Stimulated activated naive CD8-positive, alpha-beta T cell treated with anti-CD3 and anti-CD28 coated beads, Interleukin-15, Interleukin-2, amounts not matched to agents 100 ng/mL and 50 ng/mL, for 24 hours (primary cell): ENCODE results near the gene SCGB2B2.
"Not testable (repeated sequence)": the region's sequence is repeated elsewhere in the genome, so short reads cannot be mapped to it uniquely, and the experiment has no call there.

Experiments used
- H3K27ac Mint-ChIP-seq: one replicate; pipeline ENCODE4 v1.8.0; 2021; ENCODE audit warnings: mild to moderate bottlenecking, mixed read lengths
- H3K27me3 Mint-ChIP-seq: one replicate; pipeline ENCODE4 v1.8.0; 2021; ENCODE audit warnings: mixed read lengths
- H3K36me3 Mint-ChIP-seq: one replicate; pipeline ENCODE4 v1.8.0; 2021; ENCODE audit warnings: low read depth, mixed read lengths
- H3K4me1 Mint-ChIP-seq: one replicate; pipeline ENCODE4 v1.8.0; 2021; ENCODE audit warnings: low read depth, mixed read lengths
- H3K4me3 Mint-ChIP-seq: one replicate; pipeline ENCODE4 v1.8.0; 2021; ENCODE audit warnings: mild to moderate bottlenecking, mixed read lengths
- H3K9me3 Mint-ChIP-seq: one replicate; pipeline ENCODE4 v1.8.0; 2021; ENCODE audit warnings: mixed read lengths

SCGB2B2 gene

DNA sequence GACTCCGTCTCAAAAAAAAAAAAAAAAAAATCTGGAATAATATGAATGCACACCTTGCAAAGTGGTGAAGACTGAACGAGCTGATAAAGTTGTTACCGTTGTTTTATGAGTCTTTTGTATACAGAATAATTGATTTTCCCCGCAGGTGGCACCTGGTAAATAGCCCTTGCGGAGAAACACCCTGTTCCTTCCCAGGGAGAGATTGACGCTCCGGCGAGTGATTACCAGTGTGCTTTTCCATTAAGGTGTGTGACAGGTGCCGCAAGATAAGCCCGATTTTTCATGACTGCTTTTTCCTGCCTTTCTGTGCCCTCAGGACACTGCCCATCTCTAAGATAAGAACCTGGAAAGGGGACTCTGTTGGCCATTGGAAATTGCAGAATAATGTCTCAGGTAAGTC is 1.5 kb upstream of the SCGB2B2 start:
- peaks cover 57% of the 10 kb centered on the region for H3K36me3 Mint-ChIP-seq
- peaks cover 44% of the 10 kb centered on the region for H3K4me1 Mint-ChIP-seq
- H3K27ac Mint-ChIP-seq: peak overlapping the region; percentile 99
- peaks cover 38% of the 10 kb centered on the region for H3K9me3 Mint-ChIP-seq
- peaks cover 12% of the 10 kb centered on the region for H3K27me3 Mint-ChIP-seq
- H3K4me3 Mint-ChIP-seq: peak overlapping the region; percentile 93

DNA sequence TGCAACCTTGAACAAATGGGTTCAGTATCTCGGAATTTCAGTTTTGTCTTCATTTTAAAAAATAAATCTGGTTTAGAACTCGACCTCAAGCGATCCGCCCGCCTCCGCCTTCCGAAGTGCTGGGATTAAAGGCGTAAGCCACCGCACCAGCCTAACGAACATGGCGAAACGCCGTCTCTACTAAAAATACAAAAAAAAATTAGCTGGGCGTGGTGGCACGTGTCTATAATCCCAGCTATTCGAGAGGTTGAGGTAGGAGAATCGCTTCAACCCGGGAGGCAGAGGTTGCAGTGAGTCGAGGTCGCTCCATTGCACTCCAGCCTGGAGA is 1.1 kb upstream of the SCGB2B2 start:
- Mint-ChIP-seq H3K27ac (peak overlapping the region; percentile 99), H3K4me1 (peaks cover 44% of the 10 kb centered on the region), H3K9me3 (peaks cover 36% of the 10 kb centered on the region)

DNA sequence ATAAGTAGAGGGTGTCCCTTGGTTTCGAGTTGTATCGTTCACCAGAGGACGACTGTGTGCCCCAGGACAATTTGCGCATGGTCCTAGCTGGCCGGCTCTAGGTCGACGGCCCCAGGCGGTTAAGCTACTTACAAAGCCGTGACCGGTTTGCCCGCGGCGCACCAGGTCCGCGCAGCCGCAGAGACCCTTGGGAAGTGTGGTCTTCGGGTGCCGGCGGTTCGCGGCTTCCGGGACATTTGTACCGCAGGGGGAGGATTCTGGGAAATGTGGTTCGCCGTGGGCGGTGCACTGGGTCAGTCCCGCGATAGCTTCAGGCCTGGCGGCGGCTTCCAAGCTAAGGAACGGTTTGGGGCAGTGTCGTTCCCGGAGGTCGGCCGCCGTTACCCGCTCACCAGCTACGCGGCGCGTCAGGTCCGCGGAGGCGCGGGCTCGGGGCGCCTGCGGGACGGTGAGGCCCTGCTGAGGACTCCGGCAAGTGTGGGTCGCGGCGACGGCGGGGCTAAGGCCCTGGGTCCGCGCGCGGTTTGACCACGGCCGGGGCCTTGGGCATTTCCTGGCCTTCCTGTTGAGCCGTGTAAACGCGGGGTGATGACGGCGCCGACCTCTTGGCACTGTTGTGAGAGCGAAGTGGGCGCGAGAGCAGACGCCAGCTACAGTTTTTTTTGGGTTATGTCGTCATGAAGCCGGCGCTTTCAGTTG is 576 bp upstream of the SCGB2B2 start, which contains the start of gene ZNF302:
TSS of gene ZNF302 (plus strand) at position 293 of the 699 bp plus-strand sequence. CDS start 1,127 bp downstream, outside the sequence.
- H3K4me3 Mint-ChIP-seq: peak within 1 kb of the TSS; percentile 93
- peaks cover 48% of the 10 kb centered on the region for H3K36me3 Mint-ChIP-seq
- H3K4me1 Mint-ChIP-seq: peaks cover 44% of the 10 kb centered on the region
- peaks cover 12% of the 10 kb centered on the region for H3K27me3 Mint-ChIP-seq
- peak within 1 kb of the TSS; percentile 99 for H3K27ac Mint-ChIP-seq
- H3K9me3 Mint-ChIP-seq: peaks cover 31% of the 10 kb centered on the region

More for the DNA sequence above, 1.1 kb upstream of the SCGB2B2 start:
- H3K4me3 Mint-ChIP-seq: peak overlapping the region; percentile 93
- peaks cover 12% of the 10 kb centered on the region for H3K27me3 Mint-ChIP-seq
- peaks cover 53% of the 10 kb centered on the region for H3K36me3 Mint-ChIP-seq

DNA sequence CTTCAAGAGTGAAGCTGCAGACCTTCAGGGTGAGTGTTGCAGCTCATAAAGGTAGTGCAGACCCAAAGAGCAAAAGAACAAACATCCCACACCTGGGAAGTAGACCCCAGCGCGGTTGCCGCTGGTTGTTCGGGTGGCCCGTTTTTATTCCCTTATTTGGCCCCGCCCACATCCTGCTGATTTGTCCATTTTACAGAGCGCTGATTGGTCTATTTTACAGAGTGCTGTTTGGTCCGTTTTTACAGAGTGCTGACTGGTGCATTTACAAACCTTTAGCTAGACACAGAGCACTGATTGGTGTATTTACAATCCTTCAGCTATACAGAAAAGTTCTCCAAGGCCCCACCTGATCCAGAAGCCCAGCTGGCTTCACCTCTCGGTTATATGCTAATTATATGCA is 1.0 kb downstream of the SCGB2B2 start:
- H3K4me1 Mint-ChIP-seq: peaks cover 44% of the 10 kb centered on the region
- H3K27me3 Mint-ChIP-seq: peaks cover 12% of the 10 kb centered on the region
- H3K27ac Mint-ChIP-seq: no peak overlapping the region
- peaks cover 21% of the 10 kb centered on the region for H3K9me3 Mint-ChIP-seq
- no peak overlapping the region for H3K4me3 Mint-ChIP-seq
- peaks cover 32% of the 10 kb centered on the region for H3K36me3 Mint-ChIP-seq

DNA sequence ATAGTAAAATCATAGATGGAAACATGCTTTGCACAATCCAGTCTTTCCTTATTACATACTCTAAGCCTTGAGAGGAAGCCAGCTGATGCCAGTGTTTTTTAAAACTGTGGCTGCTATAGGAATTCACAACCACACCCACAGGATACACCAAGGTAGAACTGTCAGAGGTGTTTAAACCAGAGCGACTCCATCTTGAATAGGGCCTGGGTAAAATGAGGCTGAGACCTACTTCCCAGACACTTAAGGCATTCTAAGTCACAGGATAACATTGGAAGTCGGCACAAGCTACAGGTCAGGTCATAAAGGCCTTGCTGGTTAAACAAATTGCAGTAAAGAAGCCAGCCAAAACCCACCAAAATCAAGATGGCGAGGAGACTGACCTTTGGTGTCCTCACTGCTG is 1.7 kb downstream of the SCGB2B2 start:
- Mint-ChIP-seq H3K4me1 (peaks cover 44% of the 10 kb centered on the region), H3K9me3 (peaks cover 15% of the 10 kb centered on the region), H3K4me3 (no peak overlapping the region), H3K27me3 (peaks cover 12% of the 10 kb centered on the region), H3K36me3 (peaks cover 25% of the 10 kb centered on the region), H3K27ac (no peak overlapping the region)

DNA sequence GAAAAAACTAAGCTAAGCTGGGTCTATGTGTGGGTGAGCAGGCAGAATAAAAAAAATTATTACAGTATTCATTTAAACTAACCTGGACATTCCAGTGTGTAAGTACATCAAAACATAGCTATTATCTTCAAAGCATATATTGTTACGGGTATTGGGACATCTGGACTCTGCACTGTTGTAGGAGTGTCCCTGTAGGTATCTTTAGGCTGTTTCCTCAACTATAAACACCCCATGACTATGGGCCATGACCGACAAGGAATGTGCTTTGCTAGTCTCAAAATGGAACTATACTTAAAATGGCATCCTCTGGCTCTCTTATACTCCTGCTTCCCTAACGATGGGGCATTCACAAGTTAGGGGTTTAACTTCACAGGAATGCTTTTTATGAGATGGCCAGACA is 3.4 kb downstream of the SCGB2B2 start:
- Mint-ChIP-seq H3K27ac (no peak overlapping the region), H3K4me3 (no peak overlapping the region), H3K27me3 (peaks cover 12% of the 10 kb centered on the region), H3K4me1 (peaks cover 28% of the 10 kb centered on the region), H3K36me3 (peaks cover 9% of the 10 kb centered on the region), H3K9me3 (peaks cover 5% of the 10 kb centered on the region)

DNA sequence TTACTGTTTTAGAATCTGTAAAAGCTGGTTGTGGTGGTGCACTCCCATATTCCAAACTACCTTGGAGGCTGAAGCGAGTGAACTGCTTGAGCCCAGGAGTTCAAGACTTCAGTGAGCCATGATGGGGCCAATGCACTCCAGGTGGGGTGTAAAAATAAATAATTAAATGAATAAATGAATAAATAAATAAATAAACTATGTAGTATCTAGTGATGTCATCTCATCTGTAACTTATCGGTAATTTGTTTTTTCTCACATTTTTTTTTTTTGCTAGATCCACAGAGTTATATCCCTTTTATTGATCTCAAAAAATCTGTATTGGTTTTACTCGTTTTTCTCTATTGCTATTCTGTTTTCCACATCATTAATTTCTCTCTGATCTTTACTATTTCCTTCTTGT is 5.0 kb downstream of the SCGB2B2 start:
- peaks cover 12% of the 10 kb centered on the region for H3K27me3 Mint-ChIP-seq
- H3K36me3 Mint-ChIP-seq: peaks cover 5% of the 10 kb centered on the region
- peaks cover 20% of the 10 kb centered on the region for H3K4me1 Mint-ChIP-seq
- no peak overlapping the region for H3K4me3 Mint-ChIP-seq
- no peak overlapping the region for H3K27ac Mint-ChIP-seq
- H3K9me3 Mint-ChIP-seq: peaks cover 5% of the 10 kb centered on the region

DNA sequence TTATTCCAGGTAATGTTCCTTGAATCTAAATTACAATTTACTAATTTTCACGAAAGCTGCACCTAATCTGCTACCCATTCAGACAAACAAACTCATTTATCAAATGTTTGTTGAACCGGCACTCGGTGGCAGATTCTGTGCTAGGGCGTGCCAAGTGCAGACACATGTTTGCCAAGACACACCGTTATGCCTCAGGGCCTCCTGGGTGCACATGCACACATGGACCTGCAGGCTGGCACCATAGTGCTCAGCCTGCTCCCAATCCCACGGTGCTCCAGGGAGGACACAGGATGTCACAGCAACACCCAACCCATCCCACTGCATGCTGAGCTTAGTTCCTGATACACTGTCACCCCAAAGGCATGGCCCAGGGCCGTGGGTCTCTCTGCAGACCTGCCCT is 7.7 kb downstream of the SCGB2B2 start:
- H3K27ac Mint-ChIP-seq: no peak overlapping the region
- no peaks in the 10 kb centered on the region for H3K9me3 Mint-ChIP-seq
- H3K4me1 Mint-ChIP-seq: peaks cover 6% of the 10 kb centered on the region
- H3K27me3 Mint-ChIP-seq: peaks cover 7% of the 10 kb centered on the region
- H3K36me3 Mint-ChIP-seq: peaks cover 3% of the 10 kb centered on the region
- no peak overlapping the region for H3K4me3 Mint-ChIP-seq

DNA sequence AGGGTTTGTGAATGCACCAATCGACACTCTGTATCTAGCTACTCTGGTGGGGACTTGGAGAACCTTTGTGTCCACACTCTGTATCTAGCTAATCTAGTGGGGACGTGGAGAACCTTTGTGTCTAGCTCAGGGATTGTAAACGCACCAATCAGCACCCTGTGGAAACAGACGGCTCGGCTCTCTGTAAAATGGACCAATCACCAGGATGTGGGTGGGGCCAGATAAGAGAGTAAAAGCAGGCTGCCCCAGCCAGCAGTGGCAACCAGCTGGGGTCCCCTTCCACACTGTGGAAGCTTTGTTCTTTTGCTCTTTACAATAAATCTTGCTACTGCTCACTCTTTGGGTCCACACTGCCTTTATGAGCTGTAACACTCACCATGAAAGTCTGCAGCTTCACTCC is 8.3 kb downstream of the SCGB2B2 start:
- not testable (repeated sequence) for H3K4me3 Mint-ChIP-seq, H3K9me3 Mint-ChIP-seq

DNA sequence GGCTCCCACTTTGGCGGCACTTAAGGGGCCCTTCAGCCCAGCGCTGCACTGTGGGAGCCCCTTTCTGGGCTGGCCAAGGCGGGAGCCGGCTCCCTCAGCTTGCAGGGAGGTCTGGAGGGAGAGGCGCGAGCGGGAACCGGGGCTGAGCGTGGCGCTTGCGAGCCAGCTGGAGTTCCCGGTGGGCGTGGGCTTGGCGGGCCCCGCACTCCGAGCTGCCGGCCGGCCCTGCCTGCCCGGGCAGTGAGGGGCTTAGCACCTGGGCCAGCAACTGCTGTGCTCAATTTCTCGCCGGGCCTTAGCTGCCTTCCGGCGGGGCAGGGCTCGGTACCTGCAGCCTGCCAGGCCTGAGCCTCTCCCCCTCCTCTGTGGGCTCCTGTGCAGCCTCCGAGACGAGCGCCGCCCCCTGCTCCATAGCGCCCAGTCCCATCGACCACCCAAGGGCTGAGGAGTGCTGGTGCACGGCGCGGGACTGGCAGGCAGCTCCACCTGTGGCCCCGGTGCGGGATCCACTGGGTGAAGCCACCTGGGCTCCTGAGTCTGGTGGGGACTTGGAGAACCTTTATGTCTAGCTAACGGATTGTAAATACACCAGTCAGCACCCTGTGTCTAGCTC is 8.8 kb downstream of the SCGB2B2 start:
- not testable (repeated sequence) for H3K4me3 Mint-ChIP-seq, H3K9me3 Mint-ChIP-seq, H3K36me3 Mint-ChIP-seq, H3K27me3 Mint-ChIP-seq, H3K27ac Mint-ChIP-seq, H3K4me1 Mint-ChIP-seq

More for the DNA sequence above, 8.3 kb downstream of the SCGB2B2 start:
- not testable (repeated sequence) for H3K27me3 Mint-ChIP-seq, H3K27ac Mint-ChIP-seq, H3K4me1 Mint-ChIP-seq, H3K36me3 Mint-ChIP-seq

DNA sequence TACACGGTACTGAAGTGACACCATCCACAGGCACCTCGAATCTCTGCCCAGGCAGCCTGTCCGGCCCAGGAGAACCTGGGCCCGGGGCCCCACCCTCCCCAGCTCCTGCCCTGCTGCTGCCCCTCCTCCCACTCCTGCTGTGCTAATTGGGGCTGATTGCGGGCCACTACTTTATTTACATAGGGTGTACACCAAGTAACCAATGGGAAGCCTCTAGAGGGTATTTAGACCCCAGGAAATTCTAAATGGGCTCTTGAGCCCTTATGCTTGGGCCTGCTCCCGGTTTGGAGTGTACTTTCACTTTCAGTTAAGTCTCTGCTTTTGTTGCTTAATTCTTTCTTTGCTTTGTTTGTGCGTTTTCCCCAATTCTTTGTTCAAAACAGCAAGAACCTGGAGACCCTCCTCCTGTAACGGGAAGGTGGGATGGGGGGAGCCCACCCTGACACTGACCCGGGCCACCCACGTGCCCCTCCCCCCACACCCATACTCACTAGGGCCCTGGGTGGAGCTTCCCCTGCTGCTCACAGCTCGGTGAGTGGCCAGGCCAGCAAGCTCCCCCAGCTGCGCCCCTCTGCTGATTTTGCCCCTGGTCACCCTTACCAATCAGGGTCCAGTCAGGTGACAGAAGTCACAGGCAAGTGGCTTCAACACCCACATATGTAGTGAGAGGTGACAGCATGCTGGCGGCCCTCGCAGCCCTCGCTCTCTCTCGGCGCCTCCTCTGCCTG is 9.4 kb downstream of the SCGB2B2 start:
- Mint-ChIP-seq H3K27me3 (no peaks in the 10 kb centered on the region), H3K9me3 (peaks cover 6% of the 10 kb centered on the region), H3K4me3 (no peak overlapping the region), H3K36me3 (no peaks in the 10 kb centered on the region), H3K27ac (no peak overlapping the region), H3K4me1 (peaks cover 15% of the 10 kb centered on the region)

DNA sequence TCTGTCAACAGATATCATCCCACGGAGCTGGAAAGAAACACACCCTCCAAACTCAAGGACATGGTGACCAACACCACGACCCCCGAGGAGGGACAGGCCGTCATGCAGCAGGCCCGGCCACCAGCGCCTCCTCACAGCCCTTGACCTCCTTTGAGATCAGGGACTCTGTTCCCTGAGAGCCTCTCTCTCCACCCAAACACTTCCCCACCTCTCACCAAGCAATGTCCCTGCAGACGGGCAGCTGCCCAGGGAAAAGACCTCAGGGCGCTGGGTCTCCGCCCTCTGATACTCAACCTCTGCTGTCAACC is 10.0 kb downstream of the SCGB2B2 start:
- no peak overlapping the region for H3K27ac Mint-ChIP-seq
- H3K27me3 Mint-ChIP-seq: no peaks in the 10 kb centered on the region
- H3K4me3 Mint-ChIP-seq: no peak overlapping the region
- H3K36me3 Mint-ChIP-seq: no peaks in the 10 kb centered on the region
- peaks cover 6% of the 10 kb centered on the region for H3K9me3 Mint-ChIP-seq
- peaks cover 15% of the 10 kb centered on the region for H3K4me1 Mint-ChIP-seq

DNA sequence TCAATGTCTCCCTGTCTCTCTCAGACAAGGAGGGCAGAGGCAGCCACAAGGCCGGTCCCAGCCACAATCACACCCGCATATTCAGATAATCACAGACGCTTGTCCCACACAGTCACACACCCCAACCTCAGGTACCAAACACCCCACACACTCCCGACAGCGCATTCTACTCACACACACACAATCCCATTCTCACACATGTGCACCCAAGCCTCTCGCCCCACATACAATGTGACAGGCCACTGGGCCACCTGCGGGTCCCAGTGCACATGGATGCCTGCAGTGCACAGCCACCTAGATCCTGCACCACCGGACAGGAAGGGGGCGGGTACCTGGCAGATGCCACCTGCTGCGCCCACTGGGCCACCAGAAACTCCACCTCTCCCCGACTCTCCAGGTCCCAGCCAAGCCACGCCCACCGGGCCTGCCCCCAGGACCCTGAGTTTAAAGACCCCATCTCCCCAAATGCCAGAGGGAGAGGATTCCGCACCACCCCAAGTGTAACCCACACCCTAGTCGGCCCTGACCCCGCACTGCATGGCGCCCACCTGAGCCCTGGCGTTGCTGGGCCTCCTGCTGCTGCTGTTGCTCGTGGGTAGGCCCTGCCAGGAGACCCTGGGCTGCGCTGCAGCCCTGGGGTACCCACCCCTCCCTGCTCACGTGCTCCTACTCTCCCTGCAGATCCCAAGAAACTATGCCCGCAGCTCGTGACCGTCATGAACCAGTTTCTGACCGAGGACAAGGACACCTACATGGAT is 10.6 kb downstream of the SCGB2B2 start:
- no peak overlapping the region for H3K27ac Mint-ChIP-seq
- H3K36me3 Mint-ChIP-seq: no peaks in the 10 kb centered on the region
- no peaks in the 10 kb centered on the region for H3K27me3 Mint-ChIP-seq
- H3K4me1 Mint-ChIP-seq: peaks cover 15% of the 10 kb centered on the region
- peaks cover 6% of the 10 kb centered on the region for H3K9me3 Mint-ChIP-seq
- no peak overlapping the region for H3K4me3 Mint-ChIP-seq

DNA sequence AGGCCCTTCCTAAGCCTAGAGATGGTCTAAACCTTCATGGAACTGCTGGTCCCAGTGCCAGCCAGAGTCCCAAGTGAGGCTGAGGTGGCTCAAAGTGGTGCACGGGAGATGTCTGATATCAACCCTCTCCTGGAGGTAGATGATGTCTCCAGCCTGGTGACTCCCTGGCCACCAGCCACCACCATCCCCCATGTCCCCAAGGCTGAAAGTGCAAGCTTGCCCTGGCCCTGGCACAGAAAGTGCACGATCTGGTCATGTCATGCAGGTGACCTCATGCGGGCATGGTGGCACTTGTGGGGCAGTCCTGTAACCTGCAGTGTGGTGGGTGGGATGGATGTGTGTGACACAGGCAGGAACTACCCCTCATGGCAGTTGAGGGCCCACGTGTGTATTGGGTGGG is 11.7 kb downstream of the SCGB2B2 start:
- H3K36me3 Mint-ChIP-seq, H3K27ac Mint-ChIP-seq, H3K4me3 Mint-ChIP-seq, H3K9me3 Mint-ChIP-seq, H3K27me3 Mint-ChIP-seq: not testable (repeated sequence)
- H3K4me1 Mint-ChIP-seq: peaks cover 15% of the 10 kb centered on the region

DNA sequence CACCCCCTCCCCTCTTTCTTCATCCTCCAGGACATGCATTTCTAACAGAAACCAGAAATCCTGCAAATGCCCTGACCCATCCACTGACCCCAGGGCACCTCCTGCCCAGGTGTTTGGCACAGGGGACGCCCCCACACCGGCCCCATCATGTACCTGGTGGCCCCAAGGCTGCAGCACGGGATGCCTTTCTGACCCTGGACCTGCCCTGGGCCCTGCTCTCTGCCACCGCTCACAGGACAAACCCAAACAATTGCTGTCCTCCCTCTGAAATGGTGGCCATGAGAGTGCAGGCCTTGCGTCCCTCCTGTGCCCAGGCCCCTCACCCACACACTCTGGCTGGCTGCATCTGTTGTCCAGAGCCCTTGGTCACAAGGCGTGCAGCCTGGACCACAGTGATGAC is 12.1 kb downstream of the SCGB2B2 start:
- no peaks in the 10 kb centered on the region for H3K36me3 Mint-ChIP-seq
- H3K9me3 Mint-ChIP-seq: peaks cover 6% of the 10 kb centered on the region
- no peaks in the 10 kb centered on the region for H3K27me3 Mint-ChIP-seq
- H3K4me3 Mint-ChIP-seq: no peak overlapping the region
- H3K27ac Mint-ChIP-seq: no peak overlapping the region
- H3K4me1 Mint-ChIP-seq: peaks cover 15% of the 10 kb centered on the region
